HepG2 (cell line): Measurements from ENCODE around the gene MMP25. TPM values are rescaled to one million over a fixed set of nuclear protein-coding genes. Genes with fewer than 3 reads are reported as not detected.

Experiments
- CEBPB ChIP-seq: IDR thresholded peaks from 2 replicates; pipeline ENCODE4 v1.6.1; 2011; ENCODE audit warnings: low read depth, low read length, improper control_type of control experiment, borderline replicate concordance
- FOXP1 ChIP-seq, 2 experiments: fragments of 450-650 bp in 1 of 2; IDR thresholded peaks; 2 replicates each; pipeline ENCODE4 v1.6.1; 2017 to 2018; ENCODE audit warnings: antibody characterized with exemption in 1 of 2
- HOXA3 ChIP-seq: sonication (generic); formaldehyde crosslinking; IDR thresholded peaks from 2 replicates; pipeline ENCODE4 v1.5.0; 2020; ENCODE audit warnings: missing genetic modification reagents
- KDM5B ChIP-seq: sonication (generic); formaldehyde crosslinking; IDR thresholded peaks from 2 replicates; pipeline ENCODE4 v1.4.0; 2020; ENCODE audit warnings: missing genetic modification reagents, mild to moderate bottlenecking, borderline replicate concordance
- MIER3 ChIP-seq: IDR thresholded peaks from 2 replicates; pipeline ENCODE4 v1.6.1; 2016; ENCODE audit warnings: missing compliant biosample characterization, borderline replicate concordance
- NFYB ChIP-seq: sonication (generic); formaldehyde crosslinking; IDR thresholded peaks from 2 replicates; pipeline ENCODE4 v1.4.0; 2020; ENCODE audit warnings: missing genetic modification reagents
- PRDM4 ChIP-seq: sonication (generic); formaldehyde crosslinking; IDR thresholded peaks from 2 replicates; pipeline ENCODE4 v1.9.0; 2021; ENCODE audit warnings: missing genetic modification reagents, borderline replicate concordance
- PTBP1 ChIP-seq: fragments of 200-400 bp; formaldehyde crosslinking; IDR thresholded peaks from 2 replicates; pipeline ENCODE4 v1.6.1; 2018; ENCODE audit warnings: low read length, low read depth; ENCODE audit not compliant: poor library complexity, severe bottlenecking
- RFXAP ChIP-seq: sonication (generic); formaldehyde crosslinking; IDR thresholded peaks from 2 replicates; pipeline ENCODE4 v1.4.0; 2020; ENCODE audit warnings: missing genetic modification reagents, borderline replicate concordance
- ZNF605 ChIP-seq: sonication (generic); formaldehyde crosslinking; IDR thresholded peaks from 2 replicates; pipeline ENCODE4 v1.8.0; 2022; ENCODE audit warnings: mild to moderate bottlenecking, missing genetic modification reagents
- ZNF7 ChIP-seq: IDR thresholded peaks from 2 replicates; pipeline ENCODE4 v1.6.1; 2016; ENCODE audit warnings: missing biosample characterization, missing genetic modification reagents
- polyA plus RNA-seq, 8 experiments: library from polyadenylated mRNA; depleted of rRNA in 3 of 8; stranded (reverse) in 7 of 8; unstranded in 1 of 8; fragments of >200 nt; fragmentation: Illumina TruSeq in 4 of 8; extraction: Trizol in 4 of 8; gene quantifications; 2 replicates each; pipeline versions ENCODE4 v1.2.1 to v1.2.3, GENCODE V29; 2011 to 2016; ENCODE audit warnings: low read depth in 4 of 8, missing spikeins in 1 of 8, mixed read lengths in 1 of 8; ENCODE audit not compliant: insufficient read depth in 1 of 8
- total RNA-seq, 5 experiments: library from RNA; depleted of rRNA; stranded (reverse); fragments of >200 nt; fragmentation: Illumina TruSeq; extraction: Trizol; gene quantifications; 2 replicates each; pipeline ENCODE4 v1.2.3, GENCODE V29; 2016; ENCODE audit warnings: low read depth in 1 of 5
- TF ChIP-seq, protein P1 (sequence below): fragments of 450-650 bp; IDR thresholded peaks from 2 replicates; pipeline ENCODE4 v1.6.1; 2017; ENCODE audit warnings: mild to moderate bottlenecking
- TF ChIP-seq, protein P2 (sequence below): sonication (generic); formaldehyde crosslinking; IDR thresholded peaks from 2 replicates; pipeline ENCODE4 v1.4.0; 2020; ENCODE audit warnings: missing genetic modification reagents
- TF ChIP-seq, protein P3 (sequence below): sonication (generic); formaldehyde crosslinking; IDR thresholded peaks from 2 replicates; pipeline ENCODE4 v1.8.1; 2023; ENCODE audit warnings: missing genetic modification reagents, inconsistent platforms, borderline replicate concordance
- TF ChIP-seq, protein P4 (sequence below): sonication (generic); formaldehyde crosslinking; IDR thresholded peaks from 2 replicates; pipeline ENCODE4 v1.4.0; 2020; ENCODE audit warnings: missing genetic modification reagents

The MMP25 gene
- total and polyA plus RNA-seq, 2 of the 13 experiments (the other 11 are each of a cell fraction or from before 2014, with no cell fraction given): 0.04 to 0.08 TPM

GRCh38 chr16:3023669-3024478, 22.5 kb upstream of the MMP25 start, which contains the start of the genes HCFC1R1 and THOC6 (continued):
- TF ChIP-seq RFXAP: 0 out of 2 replicates have a peak, but pooled peaks have one; percentile 0
- TF ChIP-seq, protein P1, sequence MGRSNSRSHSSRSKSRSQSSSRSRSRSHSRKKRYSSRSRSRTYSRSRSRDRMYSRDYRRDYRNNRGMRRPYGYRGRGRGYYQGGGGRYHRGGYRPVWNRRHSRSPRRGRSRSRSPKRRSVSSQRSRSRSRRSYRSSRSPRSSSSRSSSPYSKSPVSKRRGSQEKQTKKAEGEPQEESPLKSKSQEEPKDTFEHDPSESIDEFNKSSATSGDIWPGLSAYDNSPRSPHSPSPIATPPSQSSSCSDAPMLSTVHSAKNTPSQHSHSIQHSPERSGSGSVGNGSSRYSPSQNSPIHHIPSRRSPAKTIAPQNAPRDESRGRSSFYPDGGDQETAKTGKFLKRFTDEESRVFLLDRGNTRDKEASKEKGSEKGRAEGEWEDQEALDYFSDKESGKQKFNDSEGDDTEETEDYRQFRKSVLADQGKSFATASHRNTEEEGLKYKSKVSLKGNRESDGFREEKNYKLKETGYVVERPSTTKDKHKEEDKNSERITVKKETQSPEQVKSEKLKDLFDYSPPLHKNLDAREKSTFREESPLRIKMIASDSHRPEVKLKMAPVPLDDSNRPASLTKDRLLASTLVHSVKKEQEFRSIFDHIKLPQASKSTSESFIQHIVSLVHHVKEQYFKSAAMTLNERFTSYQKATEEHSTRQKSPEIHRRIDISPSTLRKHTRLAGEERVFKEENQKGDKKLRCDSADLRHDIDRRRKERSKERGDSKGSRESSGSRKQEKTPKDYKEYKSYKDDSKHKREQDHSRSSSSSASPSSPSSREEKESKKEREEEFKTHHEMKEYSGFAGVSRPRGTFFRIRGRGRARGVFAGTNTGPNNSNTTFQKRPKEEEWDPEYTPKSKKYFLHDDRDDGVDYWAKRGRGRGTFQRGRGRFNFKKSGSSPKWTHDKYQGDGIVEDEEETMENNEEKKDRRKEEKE: no peak
- peak; percentile 84 for TF ChIP-seq KDM5B (CRISPR knock-in tag)
- TF ChIP-seq, protein P2, sequence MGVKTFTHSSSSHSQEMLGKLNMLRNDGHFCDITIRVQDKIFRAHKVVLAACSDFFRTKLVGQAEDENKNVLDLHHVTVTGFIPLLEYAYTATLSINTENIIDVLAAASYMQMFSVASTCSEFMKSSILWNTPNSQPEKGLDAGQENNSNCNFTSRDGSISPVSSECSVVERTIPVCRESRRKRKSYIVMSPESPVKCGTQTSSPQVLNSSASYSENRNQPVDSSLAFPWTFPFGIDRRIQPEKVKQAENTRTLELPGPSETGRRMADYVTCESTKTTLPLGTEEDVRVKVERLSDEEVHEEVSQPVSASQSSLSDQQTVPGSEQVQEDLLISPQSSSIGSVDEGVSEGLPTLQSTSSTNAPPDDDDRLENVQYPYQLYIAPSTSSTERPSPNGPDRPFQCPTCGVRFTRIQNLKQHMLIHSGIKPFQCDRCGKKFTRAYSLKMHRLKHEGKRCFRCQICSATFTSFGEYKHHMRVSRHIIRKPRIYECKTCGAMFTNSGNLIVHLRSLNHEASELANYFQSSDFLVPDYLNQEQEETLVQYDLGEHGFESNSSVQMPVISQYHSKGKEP (CRISPR knock-in tag): 0 out of 2 replicates have a peak, but pooled peaks have one; percentile 27
- peak; percentile 8; the same call in 1 of the 2 replicates for TF ChIP-seq CEBPB
- TF ChIP-seq, protein P3, sequence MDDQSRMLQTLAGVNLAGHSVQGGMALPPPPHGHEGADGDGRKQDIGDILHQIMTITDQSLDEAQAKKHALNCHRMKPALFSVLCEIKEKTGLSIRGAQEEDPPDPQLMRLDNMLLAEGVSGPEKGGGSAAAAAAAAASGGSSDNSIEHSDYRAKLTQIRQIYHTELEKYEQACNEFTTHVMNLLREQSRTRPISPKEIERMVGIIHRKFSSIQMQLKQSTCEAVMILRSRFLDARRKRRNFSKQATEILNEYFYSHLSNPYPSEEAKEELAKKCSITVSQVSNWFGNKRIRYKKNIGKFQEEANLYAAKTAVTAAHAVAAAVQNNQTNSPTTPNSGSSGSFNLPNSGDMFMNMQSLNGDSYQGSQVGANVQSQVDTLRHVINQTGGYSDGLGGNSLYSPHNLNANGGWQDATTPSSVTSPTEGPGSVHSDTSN: no peak
- no peak for TF ChIP-seq PRDM4 (CRISPR knock-in tag)
- TF ChIP-seq HOXA3 (CRISPR knock-in tag): peak; percentile 94
- TF ChIP-seq MIER3 (CRISPR knock-in tag): peak; percentile 84; the same call in 1 of the 2 replicates
- no peak for TF ChIP-seq ZNF605 (CRISPR knock-in tag)
- peak; percentile 90 for TF ChIP-seq PTBP1
- TF ChIP-seq FOXP1 (IDR thresholded peaks at IDR 0.05): no peak
- no peak for TF ChIP-seq FOXP1 (CRISPR knock-in tag; IDR thresholded peaks at IDR 0.05)
- no peak for TF ChIP-seq ZNF7 (CRISPR knock-in tag)
- TF ChIP-seq NFYB: peak; percentile 59
- TF ChIP-seq, protein P4, sequence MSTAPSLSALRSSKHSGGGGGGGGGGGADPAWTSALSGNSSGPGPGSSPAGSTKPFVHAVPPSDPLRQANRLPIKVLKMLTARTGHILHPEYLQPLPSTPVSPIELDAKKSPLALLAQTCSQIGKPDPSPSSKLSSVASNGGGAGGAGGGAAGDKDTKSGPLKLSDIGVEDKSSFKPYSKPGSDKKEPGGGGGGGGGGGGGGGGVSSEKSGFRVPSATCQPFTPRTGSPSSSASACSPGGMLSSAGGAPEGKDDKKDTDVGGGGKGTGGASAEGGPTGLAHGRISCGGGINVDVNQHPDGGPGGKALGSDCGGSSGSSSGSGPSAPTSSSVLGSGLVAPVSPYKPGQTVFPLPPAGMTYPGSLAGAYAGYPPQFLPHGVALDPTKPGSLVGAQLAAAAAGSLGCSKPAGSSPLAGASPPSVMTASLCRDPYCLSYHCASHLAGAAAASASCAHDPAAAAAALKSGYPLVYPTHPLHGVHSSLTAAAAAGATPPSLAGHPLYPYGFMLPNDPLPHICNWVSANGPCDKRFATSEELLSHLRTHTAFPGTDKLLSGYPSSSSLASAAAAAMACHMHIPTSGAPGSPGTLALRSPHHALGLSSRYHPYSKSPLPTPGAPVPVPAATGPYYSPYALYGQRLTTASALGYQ: no peak; the same call in none of the 2 replicates
